Adrenal gland (tissue), 12 donors: Measurements from ENCODE around the gene ELOVL6. TPM values are rescaled to one million over a fixed set of nuclear protein-coding genes. Genes with fewer than 3 reads are reported as not detected.

Source experiments
- DNase-seq, 7 donors: peaks; one replicate each; pipeline ENCODE4 v3.0.0-alpha.2; 2019 to 2020
- H3K27ac ChIP-seq, 5 donors: fragments of 200-600 bp; sonication (generic) in 4 of 5; 1 replicate in 3 of 5; 2 replicates in 2 of 5; pipeline versions ENCODE4 v1.5.1 to v1.8.0; 2016 to 2020; ENCODE audit warnings: mild to moderate bottlenecking in 1 of 5
- H3K27me3 ChIP-seq: fragments of 200-600 bp; 2 replicates; pipeline ENCODE4 v1.8.0; 2021
- H3K36me3 ChIP-seq, 2 donors: fragments of 200-600 bp; replicated peaks in 1 of 2; 1 replicate in 1 of 2; 2 replicates in 1 of 2; pipeline versions ENCODE4 v1.5.1 to v1.8.0; 2018 to 2022
- H3K4me1 ChIP-seq, 2 donors: fragments of 200-600 bp; replicated peaks in 1 of 2; 1 replicate in 1 of 2; 2 replicates in 1 of 2; pipeline versions ENCODE4 v1.5.1 to v1.8.0; 2018 to 2021
- H3K4me3 ChIP-seq, 4 donors: fragments of 200-600 bp; sonication (generic) in 3 of 4; one replicate each; pipeline ENCODE4 v1.5.1; 2016 to 2018
- H3K9me3 ChIP-seq, 3 donors: fragments of 200-600 bp; sonication (generic) in 1 of 3; replicated peaks in 1 of 3; 1 replicate in 2 of 3; 2 replicates in 1 of 3; pipeline versions ENCODE4 v1.5.1 to v1.8.0; 2016 to 2021
- POLR2A ChIP-seq, 2 donors: fragments of 450-650 bp; IDR thresholded peaks; one replicate each; pipeline ENCODE4 v1.6.1; 2017; ENCODE audit warnings: antibody characterized with exemption in 2 of 2, mild to moderate bottlenecking in 2 of 2, moderate library complexity in 1 of 2
- WGBS, 4 donors: extraction: QIAGEN DNeasy Blood & Tissue Kit in 2 of 4; methylation state at CpG; one replicate each; pipeline versions ENCODE4 v1.1.5 to v1.1.7; 2013 to 2017; 5-methylcytosine and 5-hydroxymethylcytosine counted together
- intact Hi-C, 2 donors: fragments of 100-400 bp; cut with DNase I; formaldehyde crosslinking; loops; one replicate each; pipeline versions ENCODE4 v1.14.1 to v1.15.0; 2022 to 2023
- polyA plus RNA-seq, 3 donors: library from polyadenylated mRNA; stranded (reverse); fragments of 200-250 nt in 2 of 3; fragments of 350-450 nt in 1 of 3; fragmentation: Illumina TruSeq in 1 of 3; extraction: RNeasy Lipid Tissue Mini Kit (QIAGEN cat#74804) in 1 of 3; gene quantifications; one replicate each; pipeline ENCODE4 v1.2.3, GENCODE V29; 2013 to 2014
- total RNA-seq, 9 donors: library from RNA; depleted of rRNA in 4 of 9; stranded (reverse); fragments of >200 nt in 4 of 9; fragments of 120-200 nt in 1 of 9; fragmentation: NEBNext Ultra II Directional in 1 of 9; extraction: Animal tissue kit (Norgen Biotek cat#: 25700) in 1 of 9; gene quantifications; one replicate each; pipeline versions ENCODE4 v1.1.0 to v1.2.4, GENCODE V29; 2013 to 2023
- TF ChIP-seq, protein P1 (sequence below), 6 experiments: fragments of 450-650 bp in 4 of 6; fragments of 200-600 bp in 2 of 6; sonication (generic) in 1 of 6; IDR thresholded peaks; 1 replicate in 5 of 6; 2 replicates in 1 of 6; pipeline versions ENCODE4 v1.5.1 to v1.8.0; 2016 to 2021; ENCODE audit warnings: antibody characterized with exemption in 6 of 6, mild to moderate bottlenecking in 2 of 6, moderate library complexity in 1 of 6
- donor health status: healthy with polysubstance abuse.
- donor health status: Bipolar disorder and iron deficiency.
- donor health status: DM: yes; HTN: yes; CAD: no.
- donor health status: DM: no; HTN: no; CAD: no.
- donor health status: DM: no; HTN: no; CAD: no.
- donor health status: DM: yes; HTN: yes; CAD: no.

ELOVL6 gene
- total and polyA plus RNA-seq, 12 donors: 2.8 to 68.2 (median 16.4) TPM

DNA sequence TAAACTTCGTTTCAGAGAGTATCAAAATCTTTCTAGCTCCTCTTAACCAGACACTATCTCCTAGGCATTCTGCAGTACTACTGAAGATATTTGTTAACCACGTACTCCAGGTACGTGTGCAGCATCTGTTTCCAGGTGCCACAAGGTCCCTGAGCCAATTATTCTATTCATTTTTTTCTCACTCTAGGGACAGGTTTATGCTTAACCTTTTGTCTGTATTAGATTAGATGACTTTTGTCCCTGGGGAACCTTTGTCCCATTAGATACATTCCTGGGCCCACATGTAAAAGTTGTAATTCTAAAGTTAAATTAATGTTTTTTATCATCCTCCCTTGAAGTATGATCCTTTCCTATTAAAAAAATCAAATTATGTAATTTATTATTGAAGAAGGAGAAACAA lies 16.5 kb downstream of the ELOVL6 start:
- no peak for DNase-seq

DNA sequence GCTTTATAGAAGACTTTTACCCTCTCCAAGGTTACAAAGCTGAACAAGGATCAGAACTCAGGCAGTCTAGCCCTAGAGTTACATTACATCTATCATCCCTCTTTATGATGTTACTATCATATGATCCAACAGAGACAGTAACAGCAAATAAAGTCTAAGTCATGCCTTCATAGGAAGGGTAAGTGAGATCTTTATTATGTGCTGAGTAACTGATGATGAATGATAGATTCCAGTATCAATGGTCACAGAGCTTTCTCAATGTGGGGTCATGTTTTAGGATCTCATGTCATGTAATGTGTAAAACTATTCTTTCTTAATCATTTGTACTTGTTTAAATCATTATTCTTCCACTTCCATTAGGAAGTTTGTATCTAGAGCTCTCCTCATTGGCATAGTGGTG lies 22.8 kb downstream of the ELOVL6 start:
- intact Hi-C loops: no loop called here
- Histone ChIP-seq H3K27me3 (no peaks in the 10 kb centered on the region), H3K4me3 (no peak overlapping the region), H3K9me3 (no peaks in the 10 kb centered on the region), H3K4me1 (no peaks in the 10 kb centered on the region), H3K27ac (no peak overlapping the region), H3K36me3 (no peaks in the 10 kb centered on the region)
- no peak for DNase-seq
- TF ChIP-seq, protein P1, sequence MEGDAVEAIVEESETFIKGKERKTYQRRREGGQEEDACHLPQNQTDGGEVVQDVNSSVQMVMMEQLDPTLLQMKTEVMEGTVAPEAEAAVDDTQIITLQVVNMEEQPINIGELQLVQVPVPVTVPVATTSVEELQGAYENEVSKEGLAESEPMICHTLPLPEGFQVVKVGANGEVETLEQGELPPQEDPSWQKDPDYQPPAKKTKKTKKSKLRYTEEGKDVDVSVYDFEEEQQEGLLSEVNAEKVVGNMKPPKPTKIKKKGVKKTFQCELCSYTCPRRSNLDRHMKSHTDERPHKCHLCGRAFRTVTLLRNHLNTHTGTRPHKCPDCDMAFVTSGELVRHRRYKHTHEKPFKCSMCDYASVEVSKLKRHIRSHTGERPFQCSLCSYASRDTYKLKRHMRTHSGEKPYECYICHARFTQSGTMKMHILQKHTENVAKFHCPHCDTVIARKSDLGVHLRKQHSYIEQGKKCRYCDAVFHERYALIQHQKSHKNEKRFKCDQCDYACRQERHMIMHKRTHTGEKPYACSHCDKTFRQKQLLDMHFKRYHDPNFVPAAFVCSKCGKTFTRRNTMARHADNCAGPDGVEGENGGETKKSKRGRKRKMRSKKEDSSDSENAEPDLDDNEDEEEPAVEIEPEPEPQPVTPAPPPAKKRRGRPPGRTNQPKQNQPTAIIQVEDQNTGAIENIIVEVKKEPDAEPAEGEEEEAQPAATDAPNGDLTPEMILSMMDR (IDR thresholded peaks at IDR 0.05): no peak
- TF ChIP-seq POLR2A (IDR thresholded peaks at IDR 0.05): no peak

More for the DNA sequence above, 16.5 kb downstream of the ELOVL6 start:
- no peaks in the 10 kb centered on the region for H3K27me3 ChIP-seq
- H3K27ac ChIP-seq: no peak overlapping the region
- peaks cover 0 to 12% of the 10 kb centered on the region in 2 donors for H3K4me1 ChIP-seq
- TF ChIP-seq, protein P1 (IDR thresholded peaks at IDR 0.05): no peak
- TF ChIP-seq POLR2A (IDR thresholded peaks at IDR 0.05): no peak
- WGBS, 4 donors: 82 to 97% (median 90%) methylated on average over 3 of the region's 3 CpGs
- no peaks in the 10 kb centered on the region for H3K36me3 ChIP-seq
- intact Hi-C loops: no loop called here
- H3K4me3 ChIP-seq: no peak overlapping the region
- H3K9me3 ChIP-seq: no peaks in the 10 kb centered on the region

DNA sequence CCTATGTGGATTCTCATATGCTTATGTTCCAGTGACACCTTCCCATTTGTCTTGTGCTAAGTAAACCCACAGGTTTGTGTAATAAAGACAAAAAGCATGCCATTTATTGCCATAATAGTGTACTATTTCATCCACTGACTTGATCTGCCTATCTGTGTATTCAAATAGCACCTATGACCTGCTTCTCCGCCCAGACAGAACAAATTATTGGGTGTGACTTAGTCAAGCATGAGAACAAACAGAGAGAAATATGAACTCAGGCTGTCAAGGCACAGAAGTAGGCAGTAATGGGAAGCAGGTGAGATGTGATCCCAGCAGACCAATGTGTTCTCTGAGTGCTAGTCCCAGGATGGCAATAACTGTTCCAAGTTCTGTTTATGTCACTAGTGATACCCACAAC lies 25.4 kb downstream of the ELOVL6 start:
- Histone ChIP-seq H3K4me3 (no peak overlapping the region), H3K36me3 (no peaks in the 10 kb centered on the region), H3K27me3 (no peaks in the 10 kb centered on the region), H3K27ac (no peak overlapping the region), H3K9me3 (no peaks in the 10 kb centered on the region), H3K4me1 (no peaks in the 10 kb centered on the region)
- TF ChIP-seq POLR2A (IDR thresholded peaks at IDR 0.05): no peak
- TF ChIP-seq, protein P1 (IDR thresholded peaks at IDR 0.05): no peak
- no peak for DNase-seq
- intact Hi-C loops: no loop called here
- 82 to 100% (median 95%) methylated on average over 1 of the region's 1 CpG for WGBS, 4 donors

DNA sequence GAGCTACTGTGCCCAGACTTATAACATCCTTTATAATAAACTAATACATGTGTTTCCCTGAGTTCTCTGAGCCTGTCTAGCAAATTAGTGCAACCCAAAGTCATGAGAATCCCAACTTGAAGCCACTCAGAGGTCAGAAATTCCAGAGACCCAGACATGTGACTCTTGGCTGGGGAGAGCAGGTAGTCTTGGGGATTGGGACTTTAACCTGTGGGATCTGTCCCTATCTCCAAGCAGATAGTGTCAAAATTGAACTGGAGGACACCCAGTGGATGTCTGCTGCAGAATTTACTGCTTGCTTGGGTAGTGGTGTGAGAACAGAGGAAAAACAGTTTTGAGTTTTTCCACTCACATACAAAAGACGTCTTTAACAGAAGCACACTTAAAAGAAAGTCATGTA lies 26.4 kb downstream of the ELOVL6 start:
- WGBS, 4 donors: 88 to 100% (median 90%) methylated on average over 1 of the region's 1 CpG
- intact Hi-C loops: no loop called here

More for the DNA sequence above, 26.4 kb downstream of the ELOVL6 start:
- H3K4me3 ChIP-seq: no peak overlapping the region
- no peak for DNase-seq
- no peaks in the 10 kb centered on the region for H3K9me3 ChIP-seq
- no peaks in the 10 kb centered on the region for H3K36me3 ChIP-seq
- no peak overlapping the region for H3K27ac ChIP-seq
- TF ChIP-seq, protein P1 (IDR thresholded peaks at IDR 0.05): no peak
- TF ChIP-seq POLR2A (IDR thresholded peaks at IDR 0.05): no peak
- no peaks in the 10 kb centered on the region for H3K4me1 ChIP-seq
- H3K27me3 ChIP-seq: no peaks in the 10 kb centered on the region
